CD14-positive monocyte (primary cell): ENCODE results near the gene KCNJ5. TPM values are rescaled to one million over a fixed set of nuclear protein-coding genes. Genes with fewer than 3 reads are reported as not detected.

Source experiments
- DNase-seq, 3 donors: peaks; one replicate each; pipeline ENCODE4 v3.0.0-alpha.2; 2011 to 2022
- H2AFZ ChIP-seq: 2 replicates; pipeline ENCODE4 v1.6.0; 2012; ENCODE audit warnings: mild to moderate bottlenecking, low read depth, low read length, inconsistent platforms; ENCODE audit not compliant: insufficient read depth, poor library complexity, severe bottlenecking
- H3K27ac ChIP-seq, 2 donors: 1 replicate in 1 of 2; 2 replicates in 1 of 2; pipeline ENCODE4 v1.5.1; 2012 to 2013; ENCODE audit warnings: low read length in 2 of 2, control low read depth in 1 of 2, inconsistent platforms in 1 of 2, low read depth in 1 of 2, mild to moderate bottlenecking in 1 of 2
- H3K27me3 ChIP-seq, 2 donors: one replicate each; pipeline versions ENCODE4 v1.6.0 to v1.6.1; 2011 to 2013; ENCODE audit warnings: low read length in 2 of 2; ENCODE audit not compliant: control insufficient read depth in 2 of 2, insufficient read depth in 2 of 2
- H3K36me3 ChIP-seq, 2 donors: replicated peaks in 1 of 2; 1 replicate in 1 of 2; 2 replicates in 1 of 2; pipeline versions ENCODE4 v1.5.1 to v1.6.1; 2012 to 2013; ENCODE audit warnings: low read length in 2 of 2, control low read depth in 1 of 2, inconsistent platforms in 1 of 2, mild to moderate bottlenecking in 1 of 2; ENCODE audit not compliant: insufficient read depth in 2 of 2, control insufficient read depth in 1 of 2
- H3K4me1 ChIP-seq, 2 donors: 1 replicate in 1 of 2; 2 replicates in 1 of 2; pipeline versions ENCODE4 v1.5.1 to v1.6.1; 2012 to 2013; ENCODE audit warnings: low read length in 2 of 2, control low read depth in 1 of 2, inconsistent platforms in 1 of 2, mild to moderate bottlenecking in 1 of 2, moderate library complexity in 1 of 2; ENCODE audit not compliant: insufficient read depth in 2 of 2, control insufficient read depth in 1 of 2
- H3K4me2 ChIP-seq: replicated peaks from 2 replicates; pipeline ENCODE3; 2012; ENCODE audit warnings: low read length, moderate library complexity, mild to moderate bottlenecking; ENCODE audit not compliant: poor library complexity, severe bottlenecking; ENCODE audit errors: extremely low read depth
- H3K4me3 ChIP-seq, 3 experiments: fragments of 200-600 bp in 1 of 3; sonication (generic) in 1 of 3; replicated peaks in 1 of 3; 1 replicate in 2 of 3; 2 replicates in 1 of 3; pipeline ENCODE4 v1.5.1; 2011 to 2013; ENCODE audit warnings: low read length in 3 of 3, mild to moderate bottlenecking in 3 of 3, control low read depth in 2 of 3, low read depth in 2 of 3, inconsistent platforms in 1 of 3, moderate library complexity in 1 of 3
- H3K79me2 ChIP-seq: 2 replicates; pipeline ENCODE4 v1.6.0; 2012; ENCODE audit warnings: mild to moderate bottlenecking, control low read depth, inconsistent platforms, low read length, moderate library complexity; ENCODE audit not compliant: insufficient read depth
- H3K9ac ChIP-seq: 2 replicates; pipeline ENCODE4 v1.6.0; 2017; ENCODE audit warnings: low read length, mild to moderate bottlenecking; ENCODE audit not compliant: insufficient read depth, poor library complexity, severe bottlenecking
- H3K9me3 ChIP-seq, 2 donors: replicated peaks in 1 of 2; 1 replicate in 1 of 2; 2 replicates in 1 of 2; pipeline versions ENCODE4 v1.5.1 to v1.6.1; 2012 to 2013; ENCODE audit warnings: low read length in 2 of 2, control low read depth in 1 of 2; ENCODE audit not compliant: control insufficient read depth in 1 of 2, insufficient read depth in 1 of 2
- H4K20me1 ChIP-seq: 2 replicates; pipeline ENCODE4 v1.6.0; 2012; ENCODE audit warnings: mild to moderate bottlenecking, low read length, control low read depth, moderate library complexity; ENCODE audit not compliant: insufficient read depth
- H3K27ac Mint-ChIP-seq, 7 donors: one replicate each; pipeline ENCODE4 v1.8.0; 2020; ENCODE audit warnings: mild to moderate bottlenecking in 7 of 7, mixed read lengths in 7 of 7, moderate library complexity in 6 of 7, inconsistent platforms in 2 of 7
- H3K27me3 Mint-ChIP-seq, 3 donors: one replicate each; pipeline ENCODE4 v1.8.0; 2021 to 2022; ENCODE audit warnings: low read depth in 3 of 3, mild to moderate bottlenecking in 3 of 3, mixed read lengths in 3 of 3, moderate library complexity in 3 of 3, inconsistent platforms in 1 of 3
- H3K36me3 Mint-ChIP-seq, 2 donors: one replicate each; pipeline ENCODE4 v1.8.0; 2020; ENCODE audit warnings: mixed read lengths in 2 of 2, inconsistent platforms in 1 of 2, mild to moderate bottlenecking in 1 of 2
- H3K4me1 Mint-ChIP-seq: one replicate; pipeline ENCODE4 v1.8.0; 2020; ENCODE audit warnings: mild to moderate bottlenecking, mixed read lengths
- H3K4me3 Mint-ChIP-seq, 2 donors: one replicate each; pipeline ENCODE4 v1.8.0; 2020; ENCODE audit warnings: mild to moderate bottlenecking in 2 of 2, mixed read lengths in 2 of 2, moderate library complexity in 1 of 2
- H3K9me3 Mint-ChIP-seq, 7 donors: one replicate each; pipeline ENCODE4 v1.8.0; 2020 to 2022; ENCODE audit warnings: mixed read lengths in 7 of 7, mild to moderate bottlenecking in 6 of 7, moderate library complexity in 6 of 7, inconsistent platforms in 2 of 7
- CTCF ChIP-seq: fragments of 200-600 bp; IDR thresholded peaks from one replicate; pipeline ENCODE4 v1.8.0; 2022; ENCODE audit warnings: antibody characterized with exemption, mild to moderate bottlenecking
- WGBS: methylation state at CpG from one replicate; pipeline ENCODE4 v1.1.5; 2013; ENCODE audit warnings: missing lambda C conversion rate; ENCODE audit not compliant: insufficient coverage; 5-methylcytosine and 5-hydroxymethylcytosine counted together
- intact Hi-C, 2 donors: fragments of 100-400 bp; cut with micrococcal nuclease; formaldehyde crosslinking; loops; one replicate each; pipeline versions ENCODE4 v1.15.0 to v1.15.1; 2023
- polyA plus RNA-seq, 3 donors: library from polyadenylated mRNA; depleted of rRNA in 1 of 3; unstranded in 2 of 3; stranded (reverse) in 1 of 3; fragments of 300-500 nt in 2 of 3; fragments of >200 nt in 1 of 3; fragmentation: Illumina TruSeq in 2 of 3; gene quantifications; 1 replicate in 2 of 3; 2 replicates in 1 of 3; pipeline ENCODE4 v1.2.3, GENCODE V29; 2012 to 2021

Gene KCNJ5
- polyA plus RNA-seq, 3 donors, result 0.03 TPM; not detected in 2

DNA sequence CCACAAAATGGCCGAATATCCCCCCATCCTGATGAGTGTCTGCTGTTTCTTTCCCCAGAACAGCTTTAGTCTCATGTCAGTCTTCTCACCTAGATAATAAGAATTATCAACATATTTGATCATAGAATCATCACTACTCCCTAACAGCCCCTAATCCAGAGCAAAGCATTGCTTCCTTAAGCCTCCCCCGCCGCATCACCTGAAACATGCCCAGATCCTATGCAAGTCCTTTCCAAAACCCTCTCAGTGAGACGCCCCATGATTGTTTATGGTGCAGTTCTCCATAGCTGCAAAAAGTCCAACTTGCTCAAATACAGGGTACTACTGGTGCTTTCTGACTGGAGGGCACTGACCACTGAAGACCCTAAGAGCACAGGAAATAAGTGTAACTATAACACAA is 44.2 kb upstream of the KCNJ5 start:
- intact Hi-C loops, result no loop called here
- Mint-ChIP-seq H3K4me1 (peaks cover 24% of the 10 kb centered on the region), H3K9me3 (peaks cover 0 to 8% (median 0%) of the 10 kb centered on the region in 7 donors), H3K27ac (no peak overlapping the region), H3K27me3 (peaks cover 0 to 3% (median 0%) of the 10 kb centered on the region in 3 donors), H3K4me3 (no peak overlapping the region), H3K36me3 (peaks cover 0 to 2% of the 10 kb centered on the region in 2 donors)
- H3K9me3 ChIP-seq, result no peaks in the 10 kb centered on the region
- H3K4me3 ChIP-seq, result no peak overlapping the region
- no peak overlapping the region for H2AFZ ChIP-seq
- no peak overlapping the region for H3K27ac ChIP-seq
- 95% methylated on average over 3 of the region's 4 CpGs for WGBS
- peaks cover 3 to 13% of the 10 kb centered on the region in 2 donors for H3K4me1 ChIP-seq
- H3K4me2 ChIP-seq, result no peak overlapping the region
- H4K20me1 ChIP-seq, result no peaks in the 10 kb centered on the region
- no peak for TF ChIP-seq CTCF
- no peaks in the 10 kb centered on the region for H3K79me2 ChIP-seq
- H3K9ac ChIP-seq, result no peak overlapping the region
- no peak for DNase-seq
- H3K36me3 ChIP-seq, result no peaks in the 10 kb centered on the region
- H3K27me3 ChIP-seq, result no peaks in the 10 kb centered on the region

DNA sequence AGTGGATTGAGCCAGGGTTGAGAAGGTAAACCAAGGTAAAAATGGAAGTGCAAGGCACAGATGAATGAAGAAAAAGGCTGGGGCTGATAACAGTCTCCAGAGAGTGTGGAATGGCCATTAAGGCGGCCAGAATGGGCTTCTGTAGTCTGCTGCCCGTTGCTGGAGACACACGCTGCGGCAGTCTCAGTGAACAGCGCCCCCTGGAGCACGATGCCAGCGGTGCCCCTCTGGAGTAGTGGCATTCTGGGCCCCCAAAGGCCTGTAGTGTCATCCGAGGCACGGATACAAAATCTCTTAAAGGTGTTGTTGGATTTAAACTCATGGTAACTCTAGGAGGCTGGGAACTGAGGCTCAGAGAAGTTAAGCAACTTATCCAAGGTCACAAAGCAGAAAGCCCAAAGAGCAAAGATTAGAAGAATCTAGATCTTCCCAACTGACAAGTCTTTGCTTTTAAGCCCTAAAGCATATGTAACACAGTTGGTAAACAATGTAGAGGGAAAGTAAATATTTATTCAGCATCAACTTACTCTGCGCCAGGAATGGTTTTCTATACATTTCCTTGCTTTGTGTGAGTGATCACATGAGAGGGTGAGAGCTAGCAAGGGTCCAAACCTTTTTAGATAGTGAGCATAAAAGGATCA is 42.2 kb upstream of the KCNJ5 start:
- intact Hi-C loops, result no loop called here
- H3K27ac Mint-ChIP-seq, result peak overlapping the region in 1 of 7 donors; percentile 73
- peaks cover 13% of the 10 kb centered on the region for H3K4me1 Mint-ChIP-seq
- Histone ChIP-seq H4K20me1 (no peaks in the 10 kb centered on the region), H3K9me3 (no peaks in the 10 kb centered on the region), H2AFZ (no peak overlapping the region), H3K4me3 (no peak overlapping the region), H3K27ac (no peak overlapping the region), H3K27me3 (no peaks in the 10 kb centered on the region), H3K9ac (no peak overlapping the region), H3K36me3 (no peaks in the 10 kb centered on the region), H3K4me2 (no peak overlapping the region), H3K4me1 (peaks cover 0 to 8% of the 10 kb centered on the region in 2 donors), H3K79me2 (no peaks in the 10 kb centered on the region)
- peaks cover 0 to 4% (median 0%) of the 10 kb centered on the region in 3 donors for H3K27me3 Mint-ChIP-seq
- peak; percentile 95 for TF ChIP-seq CTCF
- DNase-seq, result peak; percentile 33 to 53 (median 45)
- WGBS, result 23% methylated on average over 9 of the region's 10 CpGs
- H3K9me3 Mint-ChIP-seq, result no peaks in the 10 kb centered on the region
- H3K4me3 Mint-ChIP-seq, result no peak overlapping the region
- no peaks in the 10 kb centered on the region for H3K36me3 Mint-ChIP-seq
